Activated CD8-positive, alpha-beta T cell treated with anti-CD3 and anti-CD28 coated beads, Interleukin-2, amount 10 ng/mL, durations not matched to agents 7 days and 5 days (primary cell): ENCODE measurements around the gene KRTAP1-1. TPM values are rescaled to one million over a fixed set of nuclear protein-coding genes. Genes with fewer than 3 reads are reported as not detected.
"Not testable (repeated sequence)": the region's sequence is repeated elsewhere in the genome, so short reads cannot be mapped to it uniquely, and the experiment has no call there.

Experiments used
- ATAC-seq: fragments of 150-1000 bp; cut with Tn5 transposase; one replicate; pipeline ENCODE4 v1.10.0; 2021; ENCODE audit warnings: moderate library complexity
- CTCF ChIA-PET: fragments of 350-600 bp; sonication (Branson Sonifier 250); formaldehyde crosslinking; loops from one replicate; lab custom pipeline; 2021; ENCODE audit warnings: antibody characterized with exemption; lab: Charles Lee
- POLR2A ChIA-PET: fragments of 350-600 bp; sonication (Branson Sonifier 250); formaldehyde crosslinking; loops from one replicate; lab custom pipeline; 2021; ENCODE audit warnings: antibody characterized with exemption; lab: Charles Lee
- DNase-seq: peaks from one replicate; pipeline ENCODE4 v3.0.0-alpha.2; 2020
- H3K27ac Mint-ChIP-seq: one replicate; pipeline ENCODE4 v1.8.0; 2021; ENCODE audit warnings: mild to moderate bottlenecking, mixed read lengths
- H3K27me3 Mint-ChIP-seq: one replicate; pipeline ENCODE4 v1.8.0; 2021; ENCODE audit warnings: low read depth, mixed read lengths
- H3K36me3 Mint-ChIP-seq: one replicate; pipeline ENCODE4 v1.8.0; 2021; ENCODE audit warnings: low read depth, mixed read lengths
- H3K4me1 Mint-ChIP-seq: one replicate; pipeline ENCODE4 v1.8.0; 2021; ENCODE audit warnings: low read depth, mixed read lengths
- H3K4me3 Mint-ChIP-seq: one replicate; pipeline ENCODE4 v1.8.0; 2021; ENCODE audit warnings: mild to moderate bottlenecking, mixed read lengths
- H3K9me3 Mint-ChIP-seq: one replicate; pipeline ENCODE4 v1.8.0; 2022; ENCODE audit warnings: mixed read lengths; ENCODE audit not compliant: insufficient read depth
- total RNA-seq, 2 experiments: library from RNA; stranded (reverse); gene quantifications; one replicate each; pipeline ENCODE4 v1.2.3, GENCODE V29; 2021

KRTAP1-1 gene
- total RNA-seq, 2 experiments from 2014 or later, result not detected

DNA sequence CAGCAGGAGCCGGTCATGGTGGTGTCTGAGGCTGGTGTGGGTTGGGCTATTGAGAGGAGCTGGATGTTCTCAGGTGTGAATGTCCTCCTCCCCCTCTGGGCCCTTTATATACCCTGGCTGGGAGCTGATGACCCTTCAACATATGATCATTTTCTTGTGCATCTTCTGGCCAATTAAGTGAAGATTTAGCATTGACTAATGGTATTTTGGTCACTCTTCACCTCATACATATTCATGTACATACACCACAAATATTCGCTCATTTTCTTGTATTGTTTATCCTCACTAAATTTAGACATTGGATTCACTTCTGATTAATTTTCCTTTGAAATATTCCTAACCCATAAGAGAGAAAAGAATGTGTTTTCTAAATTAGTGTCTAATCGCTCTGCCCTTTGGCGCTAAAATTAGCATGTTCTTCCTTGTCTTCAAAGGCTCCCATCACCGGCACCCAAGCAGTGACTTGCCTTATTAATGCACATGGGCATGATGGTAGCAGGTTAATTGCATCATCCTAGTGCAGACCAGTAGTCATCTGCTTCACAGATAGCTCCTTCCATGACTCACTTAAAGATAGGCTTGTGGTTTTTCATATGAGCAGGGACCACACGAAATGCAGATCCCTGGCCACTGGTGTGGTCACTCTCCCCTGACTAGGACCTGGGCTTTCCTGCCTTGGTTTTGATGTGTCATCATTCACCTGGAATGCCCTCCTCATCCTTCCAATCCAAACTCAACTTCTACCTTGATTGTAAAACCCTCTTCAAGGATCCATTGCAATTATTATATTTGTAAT is 24.8 kb upstream of the KRTAP1-1 start, which contains the start of gene KRTAP2-4:
KRTAP2-4 (minus strand) TSS at position 51 of the 796 bp plus-strand sequence; CDS start at position 17, 34 bp downstream.
- Mint-ChIP-seq H3K4me1 (peaks cover 2% of the 10 kb centered on the region), H3K27ac (no peak within 1 kb of the TSS), H3K27me3 (peaks cover 10% of the 10 kb centered on the region), H3K4me3 (no peak within 1 kb of the TSS), H3K9me3 (no peaks in the 10 kb centered on the region), H3K36me3 (no peaks in the 10 kb centered on the region)
- ATAC-seq (no peak), DNase-seq (no peak)
- POLR2A ChIA-PET, result no interaction called here
- CTCF ChIA-PET, result no interaction called here

DNA sequence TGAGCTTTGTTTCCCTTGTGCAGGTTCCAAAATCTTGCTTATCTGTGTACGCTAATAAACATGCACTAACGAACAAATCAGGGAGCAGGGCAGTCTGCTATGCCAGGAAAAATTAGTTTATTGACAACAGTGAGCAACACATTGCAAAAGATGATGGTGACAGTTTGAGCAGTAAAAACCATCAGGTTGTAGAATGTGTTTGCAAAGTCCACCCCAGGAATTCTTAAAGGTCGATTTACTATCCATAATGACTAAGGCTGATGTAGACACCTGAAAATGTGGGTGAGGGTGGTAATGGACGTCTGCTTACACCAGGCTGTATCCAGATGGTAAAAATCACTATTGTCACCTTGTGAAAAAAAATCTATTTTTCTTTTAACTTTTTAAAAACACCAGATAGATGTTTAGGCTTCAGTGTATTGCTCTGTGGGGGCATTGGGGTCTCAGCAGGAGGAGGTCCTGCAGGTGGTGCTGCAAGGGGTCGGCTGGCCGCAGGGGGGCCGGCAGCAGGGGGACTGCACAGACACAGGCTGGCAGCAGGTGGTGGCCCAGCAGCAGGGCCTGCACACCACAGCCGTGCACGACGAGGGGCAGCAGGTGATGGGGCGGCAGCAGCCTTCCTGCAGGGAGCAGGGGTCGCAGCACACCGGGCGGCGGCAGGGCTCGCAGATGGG is 23.9 kb upstream of the KRTAP1-1 start:
- POLR2A ChIA-PET, H3K27ac Mint-ChIP-seq, H3K4me1 Mint-ChIP-seq, H3K9me3 Mint-ChIP-seq, H3K36me3 Mint-ChIP-seq, CTCF ChIA-PET, H3K4me3 Mint-ChIP-seq, DNase-seq, ATAC-seq: not testable (repeated sequence)
- peaks cover 17% of the 10 kb centered on the region for H3K27me3 Mint-ChIP-seq

DNA sequence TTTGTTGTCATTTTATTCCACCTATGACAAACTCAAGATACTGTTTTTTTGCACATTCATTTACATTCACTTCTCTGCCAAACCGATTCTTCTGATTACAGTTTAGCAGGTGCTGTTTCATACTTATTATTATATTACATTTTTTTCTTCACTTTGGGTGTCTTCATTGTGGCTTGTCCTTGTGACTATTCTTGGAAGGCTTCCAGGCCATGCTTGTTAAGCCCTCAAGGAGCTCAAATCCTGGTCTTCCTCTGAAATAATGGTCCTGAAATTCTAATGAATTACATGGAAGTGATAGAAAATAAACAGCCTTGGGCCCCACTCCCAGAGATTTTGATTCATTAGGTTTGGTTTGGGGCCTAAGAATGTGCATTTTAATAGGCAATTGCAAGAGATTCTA is 23.1 kb upstream of the KRTAP1-1 start:
- CTCF ChIA-PET, result no interaction called here
- H3K4me3 Mint-ChIP-seq, result no peak overlapping the region
- no peaks in the 10 kb centered on the region for H3K36me3 Mint-ChIP-seq
- DNase-seq (no peak), ATAC-seq (no peak)
- peaks cover 2% of the 10 kb centered on the region for H3K4me1 Mint-ChIP-seq
- H3K27ac Mint-ChIP-seq, result no peak overlapping the region
- POLR2A ChIA-PET, result no interaction called here
- no peaks in the 10 kb centered on the region for H3K9me3 Mint-ChIP-seq
- peaks cover 23% of the 10 kb centered on the region for H3K27me3 Mint-ChIP-seq

DNA sequence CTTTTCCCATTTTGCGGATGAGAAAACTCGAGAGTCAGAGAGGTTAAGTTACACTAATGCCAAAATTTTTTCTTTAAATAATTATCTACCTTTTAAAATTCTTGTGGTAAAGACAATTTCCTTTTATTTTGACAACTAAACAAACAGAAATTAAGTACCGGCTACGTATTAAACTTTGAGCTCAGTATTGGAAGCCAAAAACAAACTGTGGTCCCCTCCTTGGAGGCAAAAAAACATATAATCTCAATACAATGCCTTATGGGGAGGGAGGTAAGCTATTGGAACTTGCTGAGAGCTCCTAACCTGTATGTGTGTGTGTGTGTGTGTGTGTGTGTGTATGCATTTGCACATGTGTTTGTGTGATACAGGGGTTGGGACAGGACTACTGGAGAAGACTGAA is 22.2 kb upstream of the KRTAP1-1 start:
- H3K36me3 Mint-ChIP-seq, result no peaks in the 10 kb centered on the region
- CTCF ChIA-PET, result no interaction called here
- H3K27ac Mint-ChIP-seq, result no peak overlapping the region
- POLR2A ChIA-PET, result no interaction called here
- H3K27me3 Mint-ChIP-seq, result peaks cover 28% of the 10 kb centered on the region
- ATAC-seq (no peak), DNase-seq (no peak)
- H3K4me3 Mint-ChIP-seq, result no peak overlapping the region
- H3K9me3 Mint-ChIP-seq, result no peaks in the 10 kb centered on the region
- no peaks in the 10 kb centered on the region for H3K4me1 Mint-ChIP-seq

DNA sequence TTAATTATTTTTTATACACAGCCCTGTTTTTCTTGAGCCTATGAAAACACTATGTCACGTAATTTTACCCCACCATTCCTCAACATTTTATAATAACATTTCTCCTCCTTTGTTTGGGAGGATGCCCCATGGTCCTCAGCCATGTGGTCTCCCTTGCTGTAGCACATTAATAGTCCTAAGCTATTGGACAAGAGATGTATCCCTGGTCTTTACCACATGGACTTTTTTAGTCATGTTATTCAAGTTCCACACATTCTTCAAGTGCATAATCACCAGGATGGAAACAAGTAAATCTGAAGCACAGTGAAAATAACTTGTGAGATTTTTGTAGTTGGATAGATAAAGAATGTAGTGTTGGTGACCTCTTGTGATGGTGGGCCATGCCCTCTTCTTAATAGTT is 20.7 kb upstream of the KRTAP1-1 start:
- CTCF ChIA-PET, result no interaction called here
- POLR2A ChIA-PET, result no interaction called here
- H3K27ac Mint-ChIP-seq, result no peak overlapping the region
- H3K4me1 Mint-ChIP-seq, result no peaks in the 10 kb centered on the region
- no peaks in the 10 kb centered on the region for H3K9me3 Mint-ChIP-seq
- DNase-seq (no peak), ATAC-seq (no peak)
- H3K27me3 Mint-ChIP-seq, result peaks cover 36% of the 10 kb centered on the region
- H3K4me3 Mint-ChIP-seq, result no peak overlapping the region
- no peaks in the 10 kb centered on the region for H3K36me3 Mint-ChIP-seq

DNA sequence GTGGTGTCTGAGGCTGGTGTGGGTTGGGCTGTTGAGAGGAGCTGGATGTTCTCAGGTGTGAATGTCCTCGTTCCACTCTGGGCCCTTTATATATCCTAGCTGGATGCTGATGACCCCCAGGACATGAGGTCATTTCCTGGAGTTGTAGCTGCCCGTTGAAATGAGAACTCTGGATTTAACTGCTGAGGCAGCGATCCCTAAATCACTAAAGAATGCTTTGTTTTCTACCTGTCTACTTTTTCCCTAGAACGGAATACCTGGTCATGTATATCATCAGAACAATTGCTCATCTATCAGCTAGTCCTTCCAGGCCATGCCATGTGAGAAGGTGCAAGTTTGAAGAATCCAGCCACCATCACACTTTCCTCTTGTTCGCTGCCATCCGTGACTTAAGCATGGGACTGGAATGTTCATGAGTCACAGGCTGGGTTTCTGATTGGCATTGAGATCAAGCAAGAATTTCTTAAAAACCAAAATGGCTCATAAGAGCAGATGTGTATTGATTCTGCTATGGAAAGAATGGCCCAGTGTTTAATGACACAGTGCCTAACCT is 18.9 kb upstream of the KRTAP1-1 start, which contains the start of gene KRTAP2-3:
KRTAP2-3 (minus strand) TSS at position 63 of the 553 bp plus-strand sequence. CDS start 64 bp downstream, outside the sequence.
- no peaks in the 10 kb centered on the region for H3K4me1 Mint-ChIP-seq
- peaks cover 37% of the 10 kb centered on the region for H3K27me3 Mint-ChIP-seq
- H3K27ac Mint-ChIP-seq, result no peak within 1 kb of the TSS
- H3K9me3 Mint-ChIP-seq, result no peaks in the 10 kb centered on the region
- no peak for ATAC-seq
- DNase-seq, result no peak
- ChIA-PET CTCF (no interaction called here), POLR2A (no interaction called here)
- H3K4me3 Mint-ChIP-seq, result no peak within 1 kb of the TSS
- no peaks in the 10 kb centered on the region for H3K36me3 Mint-ChIP-seq

DNA sequence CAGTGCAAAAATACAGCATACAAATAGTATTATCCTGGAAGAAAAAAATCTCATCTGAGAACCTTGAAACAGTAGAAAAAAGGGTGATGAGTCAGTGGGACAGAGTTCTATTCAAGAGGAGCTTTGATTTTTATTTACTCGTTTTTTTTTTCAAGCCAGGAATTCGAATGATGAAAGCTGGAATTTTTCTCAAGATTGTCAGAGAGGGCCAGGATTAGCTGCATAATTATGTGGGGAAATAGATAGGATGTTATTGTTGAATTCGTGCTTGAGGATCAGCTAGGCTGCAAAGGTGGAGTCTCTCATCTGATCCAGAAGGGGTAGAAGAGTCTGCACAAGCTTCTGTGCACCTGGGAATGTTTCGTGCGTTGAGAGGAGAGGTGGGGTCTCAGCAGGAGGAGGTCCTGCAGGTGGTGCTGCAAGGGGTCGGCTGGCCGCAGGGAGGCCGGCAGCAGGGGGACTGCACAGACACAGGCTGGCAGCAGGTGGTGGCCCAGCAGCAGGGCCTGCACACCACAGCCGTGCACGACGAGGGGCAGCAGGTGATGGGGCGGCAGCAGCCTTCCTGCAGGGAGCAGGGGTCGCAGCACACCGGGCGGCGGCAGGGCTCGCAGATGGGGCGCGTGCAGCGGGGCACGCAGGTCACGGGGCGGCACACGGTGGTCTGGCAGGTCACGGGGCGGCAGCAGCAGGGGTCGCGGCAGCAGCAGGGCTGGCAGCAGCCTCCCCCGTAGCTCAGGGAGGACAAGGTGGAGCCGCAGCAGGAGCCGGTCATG is 18.2 kb upstream of the KRTAP1-1 start:
- H3K4me1 Mint-ChIP-seq, POLR2A ChIA-PET, H3K27ac Mint-ChIP-seq, CTCF ChIA-PET, DNase-seq, H3K36me3 Mint-ChIP-seq, H3K9me3 Mint-ChIP-seq, H3K4me3 Mint-ChIP-seq, ATAC-seq: not testable (repeated sequence)
- peaks cover 37% of the 10 kb centered on the region for H3K27me3 Mint-ChIP-seq

DNA sequence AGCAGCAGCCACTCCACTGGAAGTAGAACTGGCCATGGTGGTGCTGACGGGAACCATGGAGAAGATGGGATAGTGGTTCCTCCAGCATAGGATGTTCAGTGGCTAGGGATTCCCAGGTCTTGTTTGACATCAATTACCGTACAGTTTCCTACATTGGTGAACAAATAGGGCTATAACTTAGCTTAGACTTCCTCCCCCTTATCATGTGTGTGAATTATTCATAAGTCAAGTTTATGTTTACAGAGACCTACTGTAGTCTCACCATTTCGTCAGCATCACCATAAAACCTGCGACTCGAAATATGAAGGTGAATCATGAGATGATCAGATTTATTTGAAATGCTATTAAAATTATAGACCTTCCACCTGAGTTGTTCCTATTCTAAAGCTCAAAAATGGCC is 17.5 kb upstream of the KRTAP1-1 start:
- Mint-ChIP-seq H3K27ac (no peak overlapping the region), H3K36me3 (no peaks in the 10 kb centered on the region)

DNA sequence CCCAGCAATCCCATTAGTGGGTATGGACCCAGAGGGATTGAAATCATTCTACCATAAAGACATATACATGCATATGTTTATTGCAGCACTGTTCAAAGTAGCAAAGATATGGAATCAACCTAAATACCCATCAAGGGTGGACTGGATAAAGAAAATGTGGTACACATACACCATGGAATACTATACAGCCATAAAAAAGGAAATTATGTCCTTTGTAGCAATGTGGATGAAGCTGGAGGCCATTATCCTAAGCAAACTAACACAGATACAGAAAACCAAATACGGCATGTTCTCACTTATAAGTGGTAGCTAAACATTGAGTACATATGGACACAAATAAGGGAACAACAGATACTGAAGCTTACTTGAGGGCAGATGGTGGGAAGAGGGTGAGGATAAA is 16.3 kb upstream of the KRTAP1-1 start:
- ChIA-PET CTCF (no interaction called here), POLR2A (interaction anchor here (1.2 kb wide), 1 partner anchor 10 kb away, joined by 3 read pairs; the partner anchor contains the start of gene KRTAP2-1)
- no peaks in the 10 kb centered on the region for H3K9me3 Mint-ChIP-seq
- DNase-seq (no peak), ATAC-seq (no peak)
- no peak overlapping the region for H3K27ac Mint-ChIP-seq
- H3K4me1 Mint-ChIP-seq, result no peaks in the 10 kb centered on the region
- H3K27me3 Mint-ChIP-seq, result peaks cover 40% of the 10 kb centered on the region
- no peaks in the 10 kb centered on the region for H3K36me3 Mint-ChIP-seq
- H3K4me3 Mint-ChIP-seq, result no peak overlapping the region

More for the DNA sequence above, 17.5 kb upstream of the KRTAP1-1 start:
- ChIA-PET CTCF (no interaction called here), POLR2A (interaction anchor here (1.2 kb wide), 1 partner anchor 11 kb away, joined by 3 read pairs; the partner anchor contains the start of gene KRTAP2-1)
- Mint-ChIP-seq H3K27me3 (peaks cover 37% of the 10 kb centered on the region), H3K4me1 (no peaks in the 10 kb centered on the region), H3K9me3 (no peaks in the 10 kb centered on the region), H3K4me3 (no peak overlapping the region)
- DNase-seq, result no peak
- ATAC-seq, result no peak

DNA sequence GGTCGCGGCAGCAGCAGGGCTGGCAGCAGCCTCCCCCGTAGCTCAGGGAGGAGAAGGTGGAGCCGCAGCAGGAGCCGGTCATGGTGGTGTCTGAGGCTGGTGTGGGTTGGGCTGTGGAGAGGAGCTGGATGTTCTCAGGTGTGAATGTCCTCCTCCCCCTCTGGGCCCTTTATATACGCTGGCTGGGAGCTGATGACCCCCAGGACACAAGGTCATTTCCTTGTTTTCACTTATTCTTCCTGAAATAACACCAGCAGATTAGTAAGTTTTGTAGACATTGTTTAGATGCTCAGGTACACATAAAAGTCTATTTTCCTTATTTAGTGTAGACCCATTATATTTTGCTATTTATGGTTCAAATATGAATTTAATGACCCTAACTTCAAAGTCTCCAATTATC is 13.9 kb upstream of the KRTAP1-1 start, which contains the start of gene KRTAP2-2:
KRTAP2-2 (minus strand) TSS at position 101 of the 400 bp plus-strand sequence; CDS start at position 82, 19 bp downstream.
- peaks cover 34% of the 10 kb centered on the region for H3K27me3 Mint-ChIP-seq
- ATAC-seq, POLR2A ChIA-PET, H3K27ac Mint-ChIP-seq, H3K9me3 Mint-ChIP-seq, CTCF ChIA-PET, H3K36me3 Mint-ChIP-seq, H3K4me3 Mint-ChIP-seq, DNase-seq, H3K4me1 Mint-ChIP-seq: not testable (repeated sequence)

DNA sequence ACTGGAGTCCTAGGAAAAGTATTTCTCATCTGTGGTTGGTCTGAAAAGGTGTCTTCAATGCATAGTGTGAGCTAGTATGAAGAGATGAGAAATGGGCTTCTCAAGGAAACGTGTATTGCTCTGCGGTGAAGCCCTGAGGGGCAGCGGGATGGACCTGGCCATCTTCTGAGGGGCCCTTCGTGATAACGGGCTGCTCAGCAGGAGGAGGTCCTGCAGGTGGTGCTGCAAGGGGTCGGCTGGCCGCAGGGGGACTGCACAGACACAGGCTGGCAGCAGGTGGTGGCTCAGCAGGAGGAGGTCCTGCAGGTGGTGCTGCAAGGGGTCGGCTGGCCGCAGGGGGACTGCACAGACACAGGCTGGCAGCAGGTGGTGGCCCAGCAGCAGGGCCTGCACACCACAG is 13.3 kb upstream of the KRTAP1-1 start:
- peaks cover 33% of the 10 kb centered on the region for H3K27me3 Mint-ChIP-seq
- H3K4me3 Mint-ChIP-seq, H3K36me3 Mint-ChIP-seq, POLR2A ChIA-PET, ATAC-seq, DNase-seq, CTCF ChIA-PET, H3K9me3 Mint-ChIP-seq, H3K4me1 Mint-ChIP-seq, H3K27ac Mint-ChIP-seq: not testable (repeated sequence)
